GM12891 (cell line): ENCODE results near the gene TAS2R3.
"Not testable (repeated sequence)": the region's sequence is repeated elsewhere in the genome, so short reads cannot be mapped to it uniquely, and the experiment has no call there.

Source experiments
- DNase-seq: peaks from one replicate; pipeline ENCODE4 v3.0.0; 2011; ENCODE audit warnings: low spot score; ENCODE audit not compliant: insufficient read length
- FAIRE-seq: peaks from 2 replicates; lab custom pipeline; 2011; peaks lifted over from hg19 to GRCh38; lab: Jason Lieb, UNC
- PAX5 ChIP-seq: IDR thresholded peaks from 2 replicates; pipeline ENCODE4 v1.6.1; 2011; ENCODE audit warnings: low read length, moderate library complexity, mild to moderate bottlenecking; ENCODE audit not compliant: insufficient read depth, severe bottlenecking
- POLR2A ChIP-seq: IDR thresholded peaks from 2 replicates; pipeline ENCODE4 v1.6.1; 2011; ENCODE audit warnings: low read depth, low read length, control low read depth
- POLR2AphosphoS5 ChIP-seq: IDR thresholded peaks from 2 replicates; pipeline ENCODE4 v1.6.1; 2011; ENCODE audit warnings: low read depth, low read length, control low read depth
- POU2F2 ChIP-seq: IDR thresholded peaks from 2 replicates; pipeline ENCODE4 v1.6.1; 2011; ENCODE audit warnings: low read depth, mild to moderate bottlenecking, control low read depth, low read length, moderate library complexity
- SPI1 ChIP-seq: IDR thresholded peaks from 2 replicates; pipeline ENCODE4 v1.6.1; 2011; ENCODE audit warnings: low read depth, low read length, control low read depth
- TAF1 ChIP-seq: IDR thresholded peaks from 2 replicates; pipeline ENCODE4 v1.6.1; 2011; ENCODE audit warnings: low read depth, low read length, control low read depth

The TAS2R3 gene

GRCh38 chr7:141737836-141738591 is 25.9 kb upstream of the TAS2R3 start, which contains the start of gene SSBP1:
TSS of gene SSBP1 (plus strand) at chr7:141738358. CDS start at chr7:141739167, 809 bp downstream.
- FAIRE-seq = peak; percentile 93
- TF ChIP-seq TAF1 = peak; percentile 93
- peak; percentile 98 for TF ChIP-seq POLR2A
- peak; percentile 32 for TF ChIP-seq PAX5
- peak; percentile 98 for TF ChIP-seq POLR2AphosphoS5
- TF ChIP-seq POU2F2 = peak; percentile 80; the same call in 1 of the 2 replicates
- TF ChIP-seq SPI1 = peak; percentile 45; the same call in 1 of the 2 replicates
- DNase-seq = peak; percentile 63

DNA sequence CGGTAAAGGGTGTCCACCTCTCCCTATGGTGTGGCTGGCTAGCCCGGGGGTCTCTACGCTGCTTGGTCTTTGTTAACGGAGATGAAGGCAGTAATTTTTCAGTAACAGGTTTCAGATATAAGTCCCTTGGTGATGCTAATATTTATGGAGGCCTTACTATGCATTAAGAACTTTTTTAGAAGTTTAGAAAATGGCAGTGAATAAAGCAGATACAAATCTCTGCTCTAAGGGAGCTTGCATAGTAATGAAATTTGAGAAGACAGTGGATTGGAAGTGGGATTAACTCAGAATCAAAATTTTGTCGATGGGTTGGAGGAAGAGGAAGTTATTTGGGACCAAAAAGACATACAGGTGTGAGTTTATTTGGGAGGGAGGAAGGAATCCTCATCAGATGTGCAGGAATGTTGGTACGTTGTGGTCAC is 25.3 kb upstream of the TAS2R3 start:
- DNase-seq = no peak
- FAIRE-seq = no peak
- TF ChIP-seq POLR2AphosphoS5 (no peak), POU2F2 (no peak), SPI1 (no peak), POLR2A (no peak), TAF1 (no peak), PAX5 (no peak)

GRCh38 chr7:141739250-141739649 is 24.6 kb upstream of the TAS2R3 start:
- DNase-seq (no peak), FAIRE-seq (no peak)
- TF ChIP-seq TAF1 = no peak
- TF ChIP-seq SPI1 = no peak
- TF ChIP-seq POU2F2 = no peak
- TF ChIP-seq PAX5 = no peak
- TF ChIP-seq POLR2A = no peak
- no peak for TF ChIP-seq POLR2AphosphoS5

- TF ChIP-seq POU2F2 (no peak), POLR2A (no peak), SPI1 (no peak), POLR2AphosphoS5 (no peak), TAF1 (no peak), PAX5 (no peak)
- FAIRE-seq (no peak), DNase-seq (no peak)
Measured at GRCh38 chr7:141742229-141742628, 21.7 kb upstream of the TAS2R3 start.

DNA sequence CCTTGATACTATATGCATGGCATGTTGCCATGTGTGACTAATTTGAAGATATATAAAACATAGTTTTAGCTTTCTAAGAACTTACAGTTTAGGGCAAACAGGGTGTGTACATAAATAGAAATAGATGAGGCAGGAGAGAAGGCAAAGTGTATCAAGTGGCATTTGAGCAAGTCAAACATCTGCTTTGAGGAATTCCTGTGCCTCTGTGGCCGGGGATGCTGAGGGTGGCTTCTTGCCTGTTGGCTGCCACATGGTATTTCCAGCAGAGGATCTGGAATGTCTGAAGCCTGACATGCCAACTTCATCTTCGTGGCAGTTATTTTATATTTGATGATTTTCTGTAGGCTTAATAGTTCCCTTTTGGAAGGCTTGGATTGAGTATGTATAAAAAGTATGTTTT is 19.8 kb upstream of the TAS2R3 start:
- DNase-seq = no peak
- TF ChIP-seq SPI1 = no peak
- no peak for TF ChIP-seq PAX5
- no peak for TF ChIP-seq POU2F2
- TF ChIP-seq TAF1 = no peak
- TF ChIP-seq POLR2AphosphoS5 = no peak
- no peak for TF ChIP-seq POLR2A
- FAIRE-seq = no peak

- DNase-seq (no peak), FAIRE-seq (no peak)
- TF ChIP-seq POU2F2 (no peak), TAF1 (no peak), POLR2AphosphoS5 (no peak), POLR2A (no peak), PAX5 (no peak), SPI1 (no peak)
Measured at GRCh38 chr7:141748396-141748795, 15.5 kb upstream of the TAS2R3 start.

DNA sequence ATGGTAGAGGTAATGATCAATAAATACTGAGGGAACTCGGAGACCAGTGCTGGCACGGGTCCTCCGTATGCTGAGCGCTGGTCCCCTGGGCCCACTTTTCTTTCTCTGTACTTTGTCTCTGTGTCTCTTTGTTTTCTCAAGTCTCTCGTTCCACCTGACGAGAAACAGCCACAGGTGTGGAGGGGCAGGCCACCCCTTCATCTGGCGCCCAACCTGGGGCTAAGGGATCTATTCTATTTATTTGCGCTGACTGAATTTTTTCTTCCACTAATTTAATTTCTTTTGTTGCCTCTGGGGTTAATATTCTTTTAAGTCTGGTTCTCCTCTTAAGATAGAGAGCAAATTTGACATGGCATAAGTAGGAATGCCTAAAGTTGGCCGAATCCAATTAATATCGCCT is 12.0 kb upstream of the TAS2R3 start:
- not testable (repeated sequence) for FAIRE-seq, DNase-seq

GRCh38 chr7:141752634-141753033 is 11.3 kb upstream of the TAS2R3 start:
- TF ChIP-seq TAF1 (no peak), POLR2AphosphoS5 (no peak), SPI1 (no peak), PAX5 (no peak), POLR2A (no peak), POU2F2 (no peak)
- FAIRE-seq (no peak), DNase-seq (no peak)

DNA sequence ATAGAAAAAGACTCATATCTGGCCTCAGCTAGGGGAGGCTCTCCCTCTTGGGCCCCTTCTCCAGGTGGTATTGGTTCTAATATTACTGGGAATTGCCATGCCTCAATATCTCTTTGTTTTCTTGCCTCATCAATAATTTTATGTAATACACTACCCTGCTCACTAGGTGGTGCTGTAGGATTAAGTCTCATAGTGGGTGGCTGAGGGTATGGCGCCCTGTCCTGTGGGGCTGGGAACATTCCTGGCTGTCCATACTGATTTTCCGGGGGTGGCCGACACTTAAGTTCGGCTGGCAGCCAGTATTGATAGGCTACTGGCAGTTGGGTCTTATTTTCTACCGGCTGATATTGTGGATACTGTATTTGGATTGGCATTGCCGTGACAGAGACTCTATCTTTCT is 9.0 kb upstream of the TAS2R3 start:
- no peak for DNase-seq
- no peak for TF ChIP-seq POU2F2
- no peak for TF ChIP-seq SPI1
- no peak for TF ChIP-seq PAX5
- TF ChIP-seq TAF1 = no peak
- no peak for TF ChIP-seq POLR2AphosphoS5
- TF ChIP-seq POLR2A = no peak
- FAIRE-seq = no peak

- not testable (repeated sequence) for FAIRE-seq, DNase-seq
Measured at GRCh38 chr7:141770083-141770583, 6.2 kb downstream of the TAS2R3 start.
